ENCODE data around the gene KRTAP2-2.
"Not testable (repeated sequence)": the region's sequence is repeated elsewhere in the genome, so short reads cannot be mapped to it uniquely, and the experiment has no call there.

The KRTAP2-2 gene

GRCh38 chr17:41065016-41065689 lies 10.1 kb upstream of the KRTAP2-2 start:
- DNase-seq (ENCODE audit: low read depth, low spot score); H3K27ac ChIP-seq: not testable (repeated sequence)

GRCh38 chr17:41064301-41064700 lies 9.3 kb upstream of the KRTAP2-2 start:
- H3K27ac ChIP-seq = no peak overlapping the region
- DNase-seq (ENCODE audit: low read depth, low spot score) = no peak

- DNase-seq (ENCODE audit: low read depth, low spot score) = no peak
- no peak overlapping the region for H3K27ac ChIP-seq
Observed at GRCh38 chr17:41063449-41063848, 8.4 kb upstream of the KRTAP2-2 start.

- H3K27ac ChIP-seq = peak overlapping the region; percentile 64
- DNase-seq (ENCODE audit: low read depth, low spot score) = no peak
Observed at GRCh38 chr17:41061964-41062363, 6.9 kb upstream of the KRTAP2-2 start.

GRCh38 chr17:41060052-41060604 lies 5.1 kb upstream of the KRTAP2-2 start, which contains the start of gene KRTAP2-3:
Gene KRTAP2-3 (minus strand): TSS chr17:41060114. CDS start chr17:41060050, 64 bp downstream.
- peak; percentile 96 for DNase-seq (ENCODE audit: low read depth, low spot score)
- H3K27ac ChIP-seq = peak within 1 kb of the TSS; percentile 64

- H3K27ac ChIP-seq = peak overlapping the region; percentile 64
- DNase-seq (ENCODE audit: low read depth, low spot score) = not testable (repeated sequence)
Observed at GRCh38 chr17:41059276-41060051, 4.4 kb upstream of the KRTAP2-2 start.

GRCh38 chr17:41058741-41059140 lies 3.7 kb upstream of the KRTAP2-2 start:
- no peak for DNase-seq (ENCODE audit: low read depth, low spot score)
- peak overlapping the region; percentile 64 for H3K27ac ChIP-seq

- no peak overlapping the region for H3K27ac ChIP-seq
- no peak for DNase-seq (ENCODE audit: low read depth, low spot score)
Observed at GRCh38 chr17:41057547-41057946, 2.5 kb upstream of the KRTAP2-2 start.

GRCh38 chr17:41054556-41054955 lies 474 bp downstream of the KRTAP2-2 start:
- H3K27ac ChIP-seq; DNase-seq (ENCODE audit: low read depth, low spot score): not testable (repeated sequence)

GRCh38 chr17:41054025-41054424 lies 1.0 kb downstream of the KRTAP2-2 start:
- no peak overlapping the region for H3K27ac ChIP-seq
- no peak for DNase-seq (ENCODE audit: low read depth, low spot score)

- no peak for DNase-seq (ENCODE audit: low read depth, low spot score)
- no peak overlapping the region for H3K27ac ChIP-seq
Observed at GRCh38 chr17:41052566-41052965, 2.5 kb downstream of the KRTAP2-2 start.

- H3K27ac ChIP-seq = peak overlapping the region; percentile 6
- no peak for DNase-seq (ENCODE audit: low read depth, low spot score)
Observed at GRCh38 chr17:41049110-41049509, 5.9 kb downstream of the KRTAP2-2 start.

GRCh38 chr17:41048441-41048840 lies 6.6 kb downstream of the KRTAP2-2 start:
- DNase-seq (ENCODE audit: low read depth, low spot score) = no peak
- H3K27ac ChIP-seq = peak overlapping the region; percentile 6

- DNase-seq (ENCODE audit: low read depth, low spot score); H3K27ac ChIP-seq: not testable (repeated sequence)
Observed at GRCh38 chr17:41046735-41047465, 8.1 kb downstream of the KRTAP2-2 start, which contains the start of gene KRTAP2-1. Gene KRTAP2-1 (minus strand): TSS chr17:41047316. CDS start chr17:41047267, 49 bp downstream.

GRCh38 chr17:41042953-41043352 lies 12.1 kb downstream of the KRTAP2-2 start:
- no peak overlapping the region for H3K27ac ChIP-seq
- DNase-seq (ENCODE audit: low read depth, low spot score) = no peak

- not testable (repeated sequence) for DNase-seq (ENCODE audit: low read depth, low spot score); H3K27ac ChIP-seq
Observed at GRCh38 chr17:41040783-41041571, 14.1 kb downstream of the KRTAP2-2 start, which contains the start of gene KRTAP1-1. Gene KRTAP1-1 (minus strand): TSS chr17:41041450. CDS start chr17:41041397, 53 bp downstream.

- no peak for DNase-seq (ENCODE audit: low read depth, low spot score)
- H3K27ac ChIP-seq = no peak overlapping the region
Observed at GRCh38 chr17:41037853-41038350, 17.1 kb downstream of the KRTAP2-2 start.

- DNase-seq (ENCODE audit: low read depth, low spot score); H3K27ac ChIP-seq: not testable (repeated sequence)
Observed at GRCh38 chr17:41034346-41034935, 20.6 kb downstream of the KRTAP2-2 start, which contains the start of gene KRTAP1-3. Gene KRTAP1-3 (minus strand): TSS chr17:41034874. CDS start chr17:41034821, 53 bp downstream.
